Thymus (tissue), 11 donors: ENCODE measurements around the gene SMIM28. TPM values are rescaled to one million over a fixed set of nuclear protein-coding genes. Genes with fewer than 3 reads are reported as not detected.
"Not testable (repeated sequence)": the region's sequence is repeated elsewhere in the genome, so short reads cannot be mapped to it uniquely, and the experiment has no call there.

Source experiments
- DNase-seq, 9 donors: peaks; one replicate each; pipeline ENCODE4 v3.0.0-alpha.2; 2013; ENCODE audit warnings: low spot score in 9 of 9, low read depth in 6 of 9, missing footprints in 1 of 9
- H3K27ac ChIP-seq, 2 donors: one replicate each; pipeline ENCODE4 v1.5.1; 2013; ENCODE audit warnings: control low read depth in 1 of 2, low read depth in 1 of 2, low read length in 1 of 2, mild to moderate bottlenecking in 1 of 2, moderate library complexity in 1 of 2
- H3K27me3 ChIP-seq, 2 donors: one replicate each; pipeline ENCODE4 v1.5.1; 2013; ENCODE audit warnings: low read length in 1 of 2; ENCODE audit not compliant: control insufficient read depth in 2 of 2, insufficient read depth in 1 of 2
- H3K36me3 ChIP-seq, 2 donors: one replicate each; pipeline ENCODE4 v1.5.1; 2013; ENCODE audit warnings: low read length in 1 of 2, mild to moderate bottlenecking in 1 of 2, moderate library complexity in 1 of 2; ENCODE audit not compliant: control insufficient read depth in 2 of 2, insufficient read depth in 2 of 2
- H3K4me1 ChIP-seq, 2 donors: one replicate each; pipeline ENCODE4 v1.5.1; 2013; ENCODE audit warnings: low read length in 2 of 2; ENCODE audit not compliant: control insufficient read depth in 2 of 2, insufficient read depth in 2 of 2
- H3K4me3 ChIP-seq, 2 donors: one replicate each; pipeline ENCODE4 v1.5.1; 2013; ENCODE audit warnings: low read length in 2 of 2, control low read depth in 1 of 2, mild to moderate bottlenecking in 1 of 2
- H3K9me3 ChIP-seq, 2 donors: one replicate each; pipeline ENCODE4 v1.5.1; 2013; ENCODE audit warnings: low read length in 1 of 2, mild to moderate bottlenecking in 1 of 2; ENCODE audit not compliant: control insufficient read depth in 2 of 2, insufficient read depth in 1 of 2
- WGBS: extraction: QIAGEN DNeasy Blood & Tissue Kit; methylation state at CpG from one replicate; pipeline ENCODE4 v1.1.7; 2013; 5-methylcytosine and 5-hydroxymethylcytosine counted together
- polyA plus RNA-seq: library from polyadenylated mRNA; stranded (reverse); fragments of 200-250 nt; gene quantifications from one replicate; pipeline ENCODE4 v1.2.3, GENCODE V29; 2013
- total RNA-seq: library from RNA; stranded (reverse); fragments of 120-200 nt; gene quantifications from one replicate; pipeline ENCODE4 v1.2.4, GENCODE V29; 2013
- donor health status: healthy.

SMIM28 gene
- total and polyA plus RNA-seq, 2 donors, result not detected

DNA sequence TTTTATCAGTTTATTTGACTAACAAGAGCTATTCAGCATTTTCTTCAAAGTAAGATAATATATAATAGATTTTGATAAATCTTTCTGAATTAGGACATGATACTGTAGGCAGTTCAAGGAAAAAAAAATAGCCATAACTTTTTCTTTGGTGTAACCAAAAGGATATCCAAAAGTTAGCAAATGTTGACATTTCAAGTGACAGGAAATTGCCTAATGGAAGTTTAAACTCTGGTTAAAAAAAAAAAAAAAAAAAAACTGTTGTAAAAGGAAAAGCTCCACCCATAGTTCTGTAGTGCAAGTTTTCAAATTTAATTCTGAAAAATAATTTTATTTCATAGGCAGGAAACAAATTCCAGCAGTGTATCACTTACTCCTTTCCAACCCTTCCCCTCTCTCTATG lies 45.2 kb downstream of the SMIM28 start:
- no peak for DNase-seq
- Histone ChIP-seq H3K9me3 (no peaks in the 10 kb centered on the region), H3K4me1 (no peaks in the 10 kb centered on the region), H3K36me3 (peaks cover 0 to 6% of the 10 kb centered on the region in 2 donors), H3K27me3 (no peaks in the 10 kb centered on the region), H3K4me3 (no peak overlapping the region), H3K27ac (no peak overlapping the region)

- no peaks in the 10 kb centered on the region for H3K9me3 ChIP-seq
- no peaks in the 10 kb centered on the region for H3K36me3 ChIP-seq
- no peaks in the 10 kb centered on the region for H3K27me3 ChIP-seq
- H3K4me3 ChIP-seq, result no peak overlapping the region
- no peak for DNase-seq
- 98% methylated on average over 48 of the region's 48 CpGs for WGBS
- H3K4me1 ChIP-seq, result no peaks in the 10 kb centered on the region
- no peak overlapping the region for H3K27ac ChIP-seq
Measured at GRCh38 chr6:138424004-138424904, 46.5 kb downstream of the SMIM28 start.

DNA sequence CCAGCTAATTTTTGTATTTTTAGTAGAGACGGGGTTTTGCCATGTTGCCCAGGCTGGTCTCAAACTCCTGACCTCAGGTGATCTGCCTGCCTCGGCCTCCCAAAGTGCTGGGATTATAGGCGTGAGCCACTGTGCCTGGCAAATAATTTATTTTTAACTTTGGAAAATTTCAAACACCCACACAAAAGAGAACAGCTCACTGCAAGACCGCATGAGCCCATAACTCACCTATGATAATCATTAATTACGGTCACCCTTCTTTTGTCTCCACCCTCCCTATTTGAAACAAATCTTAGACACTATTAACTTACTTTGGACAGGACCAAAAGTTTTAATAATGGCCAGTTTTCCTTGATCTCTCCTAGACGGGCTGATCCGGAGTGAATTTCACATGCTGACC lies 47.6 kb downstream of the SMIM28 start:
- not testable (repeated sequence) for H3K27ac ChIP-seq, H3K9me3 ChIP-seq, H3K4me1 ChIP-seq, DNase-seq, H3K36me3 ChIP-seq, H3K27me3 ChIP-seq, H3K4me3 ChIP-seq
- WGBS, result 97% methylated on average over 7 of the region's 7 CpGs

DNA sequence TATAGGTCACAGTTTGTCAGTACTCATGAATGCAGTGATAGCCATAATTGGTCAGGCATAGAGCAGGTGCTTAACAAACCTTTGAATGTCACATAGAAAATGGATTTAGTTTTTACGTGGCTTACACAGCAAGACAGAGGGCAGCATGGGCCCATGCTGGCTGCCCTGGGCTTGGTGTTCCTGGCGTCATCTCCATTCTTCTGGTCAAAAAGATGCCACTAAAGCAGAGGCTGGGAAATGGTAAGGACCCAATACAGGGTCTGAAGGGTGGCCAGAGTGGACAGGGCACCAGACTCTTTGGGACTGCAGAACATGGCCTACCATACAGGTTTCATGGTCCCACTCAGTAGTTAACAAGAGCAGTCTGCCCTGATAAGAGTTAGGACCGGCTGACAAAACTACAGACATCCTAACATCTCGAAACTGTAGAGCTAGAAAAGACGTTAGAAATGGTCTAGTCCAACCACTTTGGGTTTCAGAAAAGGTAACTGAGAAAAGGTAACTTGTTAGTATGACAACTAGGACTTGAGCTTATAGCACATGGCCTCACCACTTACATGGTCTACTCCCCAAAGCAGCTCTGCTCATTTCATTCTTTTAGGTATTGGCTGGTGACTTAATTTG lies 48.9 kb downstream of the SMIM28 start:
- Histone ChIP-seq H3K27ac (no peak overlapping the region), H3K4me1 (no peaks in the 10 kb centered on the region), H3K36me3 (no peaks in the 10 kb centered on the region), H3K9me3 (no peaks in the 10 kb centered on the region), H3K27me3 (no peaks in the 10 kb centered on the region), H3K4me3 (no peak overlapping the region)
- DNase-seq, result no peak
- 93% methylated on average over 5 of the region's 5 CpGs for WGBS

DNA sequence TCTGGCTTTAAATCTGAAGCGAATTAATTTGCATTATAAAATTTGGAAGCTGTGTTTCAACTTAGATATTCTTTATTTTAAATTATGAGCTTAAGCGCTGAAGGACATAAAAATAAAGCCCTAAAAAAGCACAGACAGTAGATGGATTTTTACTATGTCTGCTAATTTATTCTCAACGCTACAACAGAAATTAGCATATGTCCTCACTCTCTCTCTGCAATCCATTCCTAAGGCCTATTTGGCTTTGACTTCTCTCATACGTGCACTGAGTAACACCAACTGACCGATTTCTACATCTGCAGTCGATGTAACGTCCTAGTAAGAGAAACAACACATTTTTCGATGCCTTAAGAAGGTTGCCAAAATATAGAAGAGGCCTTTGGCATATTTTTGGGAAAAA lies 50.0 kb downstream of the SMIM28 start:
- 97% methylated on average over 8 of the region's 8 CpGs for WGBS

DNA sequence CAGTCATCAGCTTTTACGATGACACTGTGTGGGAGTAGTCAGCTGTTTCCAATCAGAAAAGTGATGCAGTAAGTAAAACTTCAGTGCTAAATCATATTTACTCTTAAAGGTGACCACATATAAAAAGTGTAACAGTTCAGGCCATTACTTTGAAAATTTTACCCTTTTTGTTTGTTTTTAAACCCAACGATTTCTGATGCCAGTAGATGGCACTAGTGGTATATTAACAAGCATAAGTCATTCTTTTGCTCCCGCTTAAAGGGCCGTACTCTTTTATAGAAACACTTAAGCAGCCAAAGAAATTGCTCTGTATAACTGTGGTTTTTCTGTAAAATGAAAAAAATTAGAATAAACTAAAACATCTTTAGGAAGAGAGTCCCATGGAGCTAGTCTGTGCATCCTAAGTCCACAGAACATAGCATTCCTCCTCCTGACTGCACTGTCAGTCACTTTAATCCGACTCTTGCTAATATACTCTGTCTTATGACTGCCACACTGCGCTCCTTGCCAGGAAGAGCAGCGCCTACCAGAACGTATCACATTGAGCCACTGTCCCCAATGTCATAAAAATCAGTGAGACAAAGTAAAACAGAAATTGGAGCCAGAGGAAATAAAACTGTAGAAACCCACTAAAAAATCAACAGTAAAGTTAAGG lies 51.4 kb downstream of the SMIM28 start:
- no peaks in the 10 kb centered on the region for H3K9me3 ChIP-seq

More for the DNA sequence above, 50.0 kb downstream of the SMIM28 start:
- H3K27ac ChIP-seq, result no peak overlapping the region
- no peak for DNase-seq
- H3K9me3 ChIP-seq, result no peaks in the 10 kb centered on the region
- no peak overlapping the region for H3K4me3 ChIP-seq
- H3K4me1 ChIP-seq, result no peaks in the 10 kb centered on the region
- H3K27me3 ChIP-seq, result no peaks in the 10 kb centered on the region
- H3K36me3 ChIP-seq, result no peaks in the 10 kb centered on the region

DNA sequence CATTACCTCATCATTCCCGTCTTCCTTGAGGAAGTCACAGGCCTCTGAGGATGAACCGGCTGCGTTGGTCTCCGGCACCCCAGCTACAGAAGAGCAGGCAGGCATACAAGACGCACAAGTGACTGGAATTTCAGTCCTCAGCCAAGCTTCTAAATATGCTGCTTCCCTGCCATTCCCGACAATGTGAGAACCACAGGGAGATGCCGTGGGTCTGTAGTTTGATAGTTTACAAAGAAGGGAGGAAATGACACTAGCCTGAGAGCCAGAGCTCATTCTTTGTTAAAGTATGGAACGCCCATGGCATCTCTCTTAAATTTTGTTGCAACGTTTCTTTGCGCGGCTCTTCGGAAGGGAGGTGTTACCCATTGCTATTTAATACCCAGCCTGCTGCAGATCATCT lies 52.1 kb downstream of the SMIM28 start:
- Histone ChIP-seq H3K4me1 (no peaks in the 10 kb centered on the region), H3K27me3 (no peaks in the 10 kb centered on the region), H3K36me3 (no peaks in the 10 kb centered on the region), H3K9me3 (no peaks in the 10 kb centered on the region), H3K4me3 (no peak overlapping the region), H3K27ac (no peak overlapping the region)
- WGBS, result 95% methylated on average over 12 of the region's 12 CpGs
- no peak for DNase-seq

More for the DNA sequence above, 51.4 kb downstream of the SMIM28 start:
- Histone ChIP-seq H3K27me3 (no peaks in the 10 kb centered on the region), H3K4me3 (no peak overlapping the region), H3K4me1 (no peaks in the 10 kb centered on the region), H3K27ac (no peak overlapping the region), H3K36me3 (no peaks in the 10 kb centered on the region)
- WGBS, result 64% methylated on average over 8 of the region's 8 CpGs
- DNase-seq, result peak in 6 of 9 donors; percentile 25 to 60 (median 28)

DNA sequence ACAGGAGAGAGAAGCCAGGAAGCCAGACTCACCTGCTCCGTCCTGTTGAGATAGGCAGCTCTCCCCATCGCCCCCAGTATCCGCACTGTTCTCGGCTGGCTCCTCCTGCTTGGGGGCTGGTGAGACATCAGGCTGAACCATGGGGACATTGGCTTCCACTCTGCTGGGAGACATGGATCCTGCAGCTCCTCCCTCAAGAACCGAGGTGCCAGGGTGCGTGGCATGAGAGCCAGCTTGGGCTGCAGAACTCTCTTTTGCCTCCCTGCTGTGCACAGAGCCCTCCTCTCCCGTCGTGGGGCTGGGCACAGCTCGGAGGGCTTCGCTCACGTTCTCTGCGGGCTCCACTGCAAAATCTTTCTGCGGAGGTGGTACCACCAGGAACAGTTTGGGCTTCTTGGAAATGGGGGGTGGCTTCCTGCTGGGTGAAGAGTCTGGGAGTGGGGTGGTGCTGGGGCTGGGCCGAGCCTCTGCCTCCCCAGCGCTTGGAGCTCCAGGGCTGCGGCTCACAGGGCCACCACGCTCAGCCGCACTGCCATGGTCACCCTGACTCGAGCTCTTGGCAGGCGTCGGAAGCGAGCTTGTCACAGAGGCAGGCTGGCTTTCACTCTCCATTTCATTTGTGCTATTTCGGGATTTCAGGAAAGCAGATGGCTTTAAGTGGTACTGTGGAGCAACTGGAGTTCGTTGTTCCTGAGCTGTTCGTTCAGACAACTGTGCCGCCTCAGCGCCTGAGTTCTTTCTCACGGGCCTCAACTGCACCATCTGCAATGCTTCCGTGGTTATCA lies 52.8 kb downstream of the SMIM28 start:
- no peak for DNase-seq
- Histone ChIP-seq H3K9me3 (no peaks in the 10 kb centered on the region), H3K4me3 (no peak overlapping the region), H3K4me1 (no peaks in the 10 kb centered on the region), H3K36me3 (no peaks in the 10 kb centered on the region), H3K27me3 (no peaks in the 10 kb centered on the region), H3K27ac (no peak overlapping the region)
- WGBS, result 98% methylated on average over 29 of the region's 29 CpGs
